HUES6 (cell line): ENCODE measurements around the gene DAAM1.

Experiments used
- H3K27ac ChIP-seq: 2 replicates; pipeline ENCODE4 v1.7.0; 2013; ENCODE audit warnings: low read depth, mild to moderate bottlenecking, low read length, inconsistent platforms
- H3K27me3 ChIP-seq: 2 replicates; pipeline ENCODE4 v1.6.1; 2013; ENCODE audit warnings: low read length; ENCODE audit not compliant: control insufficient read depth, insufficient read depth
- H3K36me3 ChIP-seq: 2 replicates; pipeline ENCODE4 v1.6.1; 2013; ENCODE audit warnings: low read length; ENCODE audit not compliant: control insufficient read depth, insufficient read depth
- H3K4me1 ChIP-seq: 2 replicates; pipeline ENCODE4 v1.6.1; 2013; ENCODE audit warnings: low read length; ENCODE audit not compliant: control insufficient read depth, insufficient read depth
- H3K4me3 ChIP-seq: 2 replicates; pipeline ENCODE4 v1.5.1; 2013; ENCODE audit warnings: low read depth, low read length
- H3K9ac ChIP-seq: one replicate; pipeline ENCODE4 v1.6.1; 2013; ENCODE audit warnings: mild to moderate bottlenecking, low read length
- H3K9me3 ChIP-seq: 2 replicates; pipeline ENCODE4 v1.6.1; 2013; ENCODE audit warnings: low read depth, low read length; ENCODE audit not compliant: control insufficient read depth, insufficient read depth

DAAM1 gene

GRCh38 chr14:59347915-59348314 lies 159.4 kb downstream of the DAAM1 start:
- peaks cover 7% of the 10 kb centered on the region; the same call in 1 of the 2 replicates for H3K36me3 ChIP-seq
- no peak overlapping the region for H3K27ac ChIP-seq
- H3K27me3 ChIP-seq: no peaks in the 10 kb centered on the region
- no peak overlapping the region for H3K4me3 ChIP-seq
- H3K9me3 ChIP-seq: no peaks in the 10 kb centered on the region
- peaks cover 26% of the 10 kb centered on the region for H3K4me1 ChIP-seq
- H3K9ac ChIP-seq: no peak overlapping the region

- H3K36me3 ChIP-seq: peaks cover 7% of the 10 kb centered on the region; the same call in 1 of the 2 replicates
- no peak overlapping the region for H3K27ac ChIP-seq
- no peaks in the 10 kb centered on the region for H3K27me3 ChIP-seq
- no peaks in the 10 kb centered on the region for H3K9me3 ChIP-seq
- H3K9ac ChIP-seq: no peak overlapping the region
- peaks cover 12% of the 10 kb centered on the region for H3K4me1 ChIP-seq
- no peak overlapping the region for H3K4me3 ChIP-seq
These were observed 160.8 kb downstream of the DAAM1 start for GRCh38 chr14:59349258-59349701.

- Histone ChIP-seq H3K4me1 (peaks cover 3% of the 10 kb centered on the region), H3K4me3 (no peak overlapping the region), H3K9ac (no peak overlapping the region), H3K9me3 (no peaks in the 10 kb centered on the region), H3K27me3 (no peaks in the 10 kb centered on the region), H3K27ac (no peak overlapping the region), H3K36me3 (peaks cover 19% of the 10 kb centered on the region)
These were observed 164.5 kb downstream of the DAAM1 start for GRCh38 chr14:59352961-59353360.

- H3K27ac ChIP-seq: no peak overlapping the region
- no peak overlapping the region for H3K9ac ChIP-seq
- no peaks in the 10 kb centered on the region for H3K27me3 ChIP-seq
- peaks cover 7% of the 10 kb centered on the region for H3K4me1 ChIP-seq
- H3K4me3 ChIP-seq: no peak overlapping the region
- no peaks in the 10 kb centered on the region for H3K9me3 ChIP-seq
- peaks cover 18% of the 10 kb centered on the region for H3K36me3 ChIP-seq
These were observed 166.2 kb downstream of the DAAM1 start for GRCh38 chr14:59354666-59355065.

GRCh38 chr14:59355091-59355490 lies 166.6 kb downstream of the DAAM1 start:
- Histone ChIP-seq H3K4me1 (peaks cover 7% of the 10 kb centered on the region), H3K9me3 (no peaks in the 10 kb centered on the region), H3K36me3 (peaks cover 18% of the 10 kb centered on the region), H3K9ac (no peak overlapping the region), H3K27ac (no peak overlapping the region), H3K27me3 (no peaks in the 10 kb centered on the region), H3K4me3 (no peak overlapping the region)

- Histone ChIP-seq H3K4me3 (no peak overlapping the region), H3K9me3 (no peaks in the 10 kb centered on the region), H3K27ac (no peak overlapping the region), H3K36me3 (peaks cover 15% of the 10 kb centered on the region), H3K27me3 (no peaks in the 10 kb centered on the region), H3K4me1 (peaks cover 7% of the 10 kb centered on the region), H3K9ac (no peak overlapping the region)
These were observed 167.8 kb downstream of the DAAM1 start for GRCh38 chr14:59356312-59356711.

GRCh38 chr14:59356767-59357166 lies 168.3 kb downstream of the DAAM1 start:
- Histone ChIP-seq H3K27me3 (no peaks in the 10 kb centered on the region), H3K9me3 (no peaks in the 10 kb centered on the region), H3K27ac (no peak overlapping the region), H3K36me3 (peaks cover 15% of the 10 kb centered on the region), H3K4me3 (no peak overlapping the region), H3K9ac (no peak overlapping the region), H3K4me1 (peaks cover 7% of the 10 kb centered on the region)

GRCh38 chr14:59358102-59358501 lies 169.6 kb downstream of the DAAM1 start:
- H3K36me3 ChIP-seq: peaks cover 15% of the 10 kb centered on the region
- H3K27ac ChIP-seq: no peak overlapping the region
- H3K4me3 ChIP-seq: no peak overlapping the region
- H3K9ac ChIP-seq: no peak overlapping the region
- H3K9me3 ChIP-seq: no peaks in the 10 kb centered on the region
- H3K4me1 ChIP-seq: peaks cover 7% of the 10 kb centered on the region
- H3K27me3 ChIP-seq: no peaks in the 10 kb centered on the region

- Histone ChIP-seq H3K4me3 (no peak overlapping the region), H3K4me1 (peaks cover 7% of the 10 kb centered on the region), H3K9ac (no peak overlapping the region), H3K27me3 (no peaks in the 10 kb centered on the region), H3K9me3 (no peaks in the 10 kb centered on the region), H3K27ac (no peak overlapping the region), H3K36me3 (peaks cover 17% of the 10 kb centered on the region)
These were observed 170.3 kb downstream of the DAAM1 start for GRCh38 chr14:59358784-59359183.

GRCh38 chr14:59359431-59360124 lies 171.1 kb downstream of the DAAM1 start:
- no peak overlapping the region for H3K4me3 ChIP-seq
- peaks cover 22% of the 10 kb centered on the region for H3K36me3 ChIP-seq
- peaks cover 7% of the 10 kb centered on the region for H3K4me1 ChIP-seq
- H3K27ac ChIP-seq: no peak overlapping the region
- H3K9ac ChIP-seq: no peak overlapping the region
- no peaks in the 10 kb centered on the region for H3K27me3 ChIP-seq
- H3K9me3 ChIP-seq: no peaks in the 10 kb centered on the region

- no peak overlapping the region for H3K4me3 ChIP-seq
- H3K27ac ChIP-seq: no peak overlapping the region
- H3K9ac ChIP-seq: no peak overlapping the region
- H3K4me1 ChIP-seq: peaks cover 7% of the 10 kb centered on the region
- H3K27me3 ChIP-seq: no peaks in the 10 kb centered on the region
- H3K36me3 ChIP-seq: peaks cover 18% of the 10 kb centered on the region
- H3K9me3 ChIP-seq: no peaks in the 10 kb centered on the region
These were observed 171.8 kb downstream of the DAAM1 start for GRCh38 chr14:59360233-59360632.
